ENCODE results near the gene ACP5. TPM values are rescaled to one million over a fixed set of nuclear protein-coding genes. Genes with fewer than 3 reads are reported as not detected.

ACP5 gene
- total RNA-seq, 2 experiments from 2014 or later, result 8.3 to 8.8 TPM

GRCh38 chr19:11597202-11598102 is 20.0 kb upstream of the ACP5 start, which contains the start of gene ZNF627:
Gene ZNF627, plus strand, starts transcription at chr19:11597483. Its CDS starts 145 bp downstream, at chr19:11597628.
- Mint-ChIP-seq H3K9me3 (peaks cover 2% of the 10 kb centered on the region), H3K27me3 (ENCODE audit: low read depth) (no peaks in the 10 kb centered on the region), H3K4me3 (peak within 1 kb of the TSS; percentile 85), H3K27ac (peak within 1 kb of the TSS; percentile 70), H3K4me1 (ENCODE audit: low read depth) (peaks cover 33% of the 10 kb centered on the region), H3K36me3 (ENCODE audit: low read depth) (peaks cover under 1% of the 10 kb centered on the region)
- DNase-seq, result peak; percentile 100
- CTCF ChIA-PET, result interaction anchor here (0.6 to 1.1 kb wide), 3 partner anchors 39 to 361 kb away, joined by 3 to 4 read pairs (median 3); partner anchors contain the start of gene ELOF1
- intact Hi-C loops (cut with micrococcal nuclease), result loop anchor here (1.0 kb wide), 2 partner anchors 16 to 38 kb away; partner anchors contain the start of gene ELOF1

GRCh38 chr19:11596156-11596555 is 18.7 kb upstream of the ACP5 start:
- Mint-ChIP-seq H3K4me1 (ENCODE audit: low read depth) (peaks cover 29% of the 10 kb centered on the region), H3K27ac (peak overlapping the region; percentile 24), H3K27me3 (ENCODE audit: low read depth) (no peaks in the 10 kb centered on the region), H3K4me3 (peak overlapping the region; percentile 85), H3K9me3 (no peaks in the 10 kb centered on the region), H3K36me3 (ENCODE audit: low read depth) (no peaks in the 10 kb centered on the region)
- intact Hi-C loops (cut with micrococcal nuclease), result no loop called here
- CTCF ChIA-PET, result no interaction called here
- DNase-seq, result no peak

GRCh38 chr19:11594084-11594483 is 16.6 kb upstream of the ACP5 start:
- intact Hi-C loops (cut with micrococcal nuclease), result no loop called here
- Mint-ChIP-seq H3K9me3 (no peaks in the 10 kb centered on the region), H3K4me3 (no peak overlapping the region), H3K36me3 (ENCODE audit: low read depth) (no peaks in the 10 kb centered on the region), H3K27me3 (ENCODE audit: low read depth) (no peaks in the 10 kb centered on the region), H3K27ac (no peak overlapping the region), H3K4me1 (ENCODE audit: low read depth) (peaks cover 15% of the 10 kb centered on the region)
- DNase-seq, result no peak
- CTCF ChIA-PET, result interaction anchor here (0.6 to 6.5 kb wide), 2 partner anchors 35 to 265 kb away, joined by 3 to 30 read pairs; partner anchors contain the start of gene ELOF1

- H3K4me3 Mint-ChIP-seq, result no peak overlapping the region
- no peaks in the 10 kb centered on the region for H3K36me3 Mint-ChIP-seq (ENCODE audit: low read depth)
- DNase-seq, result no peak
- no peak overlapping the region for H3K27ac Mint-ChIP-seq
- H3K4me1 Mint-ChIP-seq (ENCODE audit: low read depth), result peaks cover 5% of the 10 kb centered on the region
- intact Hi-C loops (cut with micrococcal nuclease), result loop anchor here (1.0 to 5.0 kb wide), 7 partner anchors 28 to 296 kb away; partner anchors contain the start of genes ECSIT and ELAVL3
- no peaks in the 10 kb centered on the region for H3K27me3 Mint-ChIP-seq (ENCODE audit: low read depth)
- H3K9me3 Mint-ChIP-seq, result no peaks in the 10 kb centered on the region
- CTCF ChIA-PET, result interaction anchor here (0.6 to 6.5 kb wide), 9 partner anchors 10 to 73 kb away, joined by 3 to 30 read pairs (median 4); partner anchors contain the start of gene ELOF1
These were observed 10.7 kb upstream of the ACP5 start for GRCh38 chr19:11587975-11588631.

GRCh38 chr19:11587302-11587974 is 10.0 kb upstream of the ACP5 start:
- Mint-ChIP-seq H3K4me3 (no peak overlapping the region), H3K27me3 (ENCODE audit: low read depth) (no peaks in the 10 kb centered on the region), H3K4me1 (ENCODE audit: low read depth) (peaks cover 5% of the 10 kb centered on the region), H3K9me3 (no peaks in the 10 kb centered on the region), H3K27ac (no peak overlapping the region), H3K36me3 (ENCODE audit: low read depth) (no peaks in the 10 kb centered on the region)
- intact Hi-C loops (cut with micrococcal nuclease), result loop anchor here (1.0 to 5.0 kb wide), 7 partner anchors 27 to 295 kb away; partner anchors contain the start of genes ECSIT and ELAVL3
- CTCF ChIA-PET, result interaction anchor here (0.8 to 6.5 kb wide), 8 partner anchors 9 to 53 kb away, joined by 3 to 30 read pairs (median 4); partner anchors contain the start of gene ELOF1
- DNase-seq, result peak; percentile 90

- no peaks in the 10 kb centered on the region for H3K9me3 Mint-ChIP-seq
- CTCF ChIA-PET, result interaction anchor here (0.7 to 3.3 kb wide), 4 partner anchors 19 to 103 kb away, joined by 3 to 14 read pairs (median 3); partner anchors contain the start of gene ELOF1
These were observed 8.9 kb upstream of the ACP5 start for GRCh38 chr19:11586331-11586730.

GRCh38 chr19:11581740-11582139 is 4.3 kb upstream of the ACP5 start:
- intact Hi-C loops (cut with micrococcal nuclease), result loop anchor here (1.0 to 5.0 kb wide), 4 partner anchors 16 to 484 kb away; partner anchors contain the start of genes ZNF627 and ZNF653
- no peaks in the 10 kb centered on the region for H3K9me3 Mint-ChIP-seq
- CTCF ChIA-PET, result interaction anchor here (1.2 to 6.6 kb wide), 2 partner anchors 11 to 22 kb away, joined by 3 to 60 read pairs; partner anchors contain the start of gene ELOF1
- no peaks in the 10 kb centered on the region for H3K27me3 Mint-ChIP-seq (ENCODE audit: low read depth)
- H3K27ac Mint-ChIP-seq, result peak overlapping the region; percentile 95
- no peaks in the 10 kb centered on the region for H3K36me3 Mint-ChIP-seq (ENCODE audit: low read depth)
- peak overlapping the region; percentile 51 for H3K4me3 Mint-ChIP-seq
- DNase-seq, result peak; percentile 82
- peaks cover 29% of the 10 kb centered on the region for H3K4me1 Mint-ChIP-seq (ENCODE audit: low read depth)

More at GRCh38 chr19:11586331-11586730, 8.9 kb upstream of the ACP5 start:
- intact Hi-C loops (cut with micrococcal nuclease), result loop anchor here (2.0 to 5.0 kb wide), 4 partner anchors 58 to 294 kb away; partner anchors contain the start of genes ECSIT and ELAVL3
- DNase-seq, result no peak
- Mint-ChIP-seq H3K4me1 (ENCODE audit: low read depth) (peaks cover 13% of the 10 kb centered on the region), H3K36me3 (ENCODE audit: low read depth) (no peaks in the 10 kb centered on the region), H3K27ac (no peak overlapping the region), H3K27me3 (ENCODE audit: low read depth) (no peaks in the 10 kb centered on the region), H3K4me3 (no peak overlapping the region)

GRCh38 chr19:11580116-11580515 is 2.7 kb upstream of the ACP5 start:
- CTCF ChIA-PET, result interaction anchor here (1.0 to 6.6 kb wide), 3 partner anchors 17 to 44 kb away, joined by 3 to 60 read pairs (median 4); partner anchors contain the start of gene ELOF1
- Mint-ChIP-seq H3K27ac (no peak overlapping the region), H3K27me3 (ENCODE audit: low read depth) (no peaks in the 10 kb centered on the region), H3K4me3 (no peak overlapping the region), H3K9me3 (no peaks in the 10 kb centered on the region), H3K36me3 (ENCODE audit: low read depth) (no peaks in the 10 kb centered on the region), H3K4me1 (ENCODE audit: low read depth) (peaks cover 29% of the 10 kb centered on the region)
- intact Hi-C loops (cut with micrococcal nuclease), result loop anchor here (5.0 kb wide), 1 partner anchor 483 kb away; no protein-coding TSS in a partner anchor
- no peak for DNase-seq

GRCh38 chr19:11578258-11579142 is 1.1 kb upstream of the ACP5 start:
- H3K27me3 Mint-ChIP-seq (ENCODE audit: low read depth), result no peaks in the 10 kb centered on the region
- H3K4me3 Mint-ChIP-seq, result peak overlapping the region; percentile 71
- H3K4me1 Mint-ChIP-seq (ENCODE audit: low read depth), result peaks cover 29% of the 10 kb centered on the region
- DNase-seq, result peak; percentile 41
- CTCF ChIA-PET, result interaction anchor here (0.6 to 6.6 kb wide), 3 partner anchors 10 to 96 kb away, joined by 3 to 60 read pairs (median 5); partner anchors contain the start of gene ELOF1
- H3K36me3 Mint-ChIP-seq (ENCODE audit: low read depth), result no peaks in the 10 kb centered on the region
- intact Hi-C loops (cut with micrococcal nuclease), result no loop called here
- no peaks in the 10 kb centered on the region for H3K9me3 Mint-ChIP-seq
- no peak overlapping the region for H3K27ac Mint-ChIP-seq

GRCh38 chr19:11576227-11576626 is 1.2 kb downstream of the ACP5 start:
- no peaks in the 10 kb centered on the region for H3K36me3 Mint-ChIP-seq (ENCODE audit: low read depth)
- no peaks in the 10 kb centered on the region for H3K9me3 Mint-ChIP-seq
- peaks cover 20% of the 10 kb centered on the region for H3K4me1 Mint-ChIP-seq (ENCODE audit: low read depth)
- no peak overlapping the region for H3K4me3 Mint-ChIP-seq
- CTCF ChIA-PET, result interaction anchor here (1.0 kb wide), 1 partner anchor 16 kb away, joined by 6 read pairs; no protein-coding TSS in a partner anchor
- no peak for DNase-seq
- no peaks in the 10 kb centered on the region for H3K27me3 Mint-ChIP-seq (ENCODE audit: low read depth)
- H3K27ac Mint-ChIP-seq, result no peak overlapping the region
- intact Hi-C loops (cut with micrococcal nuclease), result no loop called here

Data from activated naive CD4-positive, alpha-beta T cell treated with anti-CD3 and anti-CD28 coated beads for 36 hours (primary cell).